OCI-LY7 (cell line): ENCODE results near the gene RBBP8NL. TPM values are rescaled to one million over a fixed set of nuclear protein-coding genes. Genes with fewer than 3 reads are reported as not detected.

ENCODE experiments used
- BruUV-seq: library from RNA; stranded (reverse); fragments of 400-500 nt; replicated peaks from 2 replicates; lab custom pipeline; 2021; lab: Mats Ljungman, UMichigan
- CTCF ChIA-PET: fragments of 300-600 bp; sonication (Branson Sonifier 250); formaldehyde crosslinking; loops from one replicate; lab custom pipeline; 2022; ENCODE audit warnings: antibody characterized with exemption; ENCODE audit not compliant: unreplicated experiment; lab: Charles Lee
- POLR2A ChIA-PET: fragments of 300-600 bp; sonication (Branson Sonifier 250); formaldehyde crosslinking; loops from one replicate; lab custom pipeline; 2022; ENCODE audit warnings: antibody characterized with exemption; lab: Charles Lee
- DNase-seq: peaks from one replicate; pipeline ENCODE4 v3.0.0-alpha.2; 2015; ENCODE audit warnings: low spot score
- H2AFZ ChIP-seq: fragments of 200-600 bp; sonication (generic), shearing (Covaris generic); 2 replicates; pipeline ENCODE4 v1.6.1; 2014; ENCODE audit warnings: mild to moderate bottlenecking, antibody characterized with exemption, low read length, moderate library complexity
- H3K27ac ChIP-seq: fragments of 200-600 bp; sonication (generic); 2 replicates; pipeline ENCODE4 v1.5.1; 2014; ENCODE audit warnings: mixed run types, low read depth, mild to moderate bottlenecking, moderate library complexity, low read length, inconsistent platforms; ENCODE audit not compliant: poor library complexity, severe bottlenecking
- H3K36me3 ChIP-seq: fragments of 200-600 bp; sonication (generic); 2 replicates; pipeline ENCODE4 v1.6.1; 2014; ENCODE audit warnings: mild to moderate bottlenecking, antibody characterized with exemption, low read length, moderate library complexity, mixed read lengths; ENCODE audit not compliant: insufficient read depth
- H3K4me1 ChIP-seq: fragments of 200-600 bp; sonication (generic); 2 replicates; pipeline ENCODE4 v1.5.1; 2014; ENCODE audit warnings: mild to moderate bottlenecking, low read length; ENCODE audit not compliant: insufficient read depth, poor library complexity, severe bottlenecking
- H3K4me2 ChIP-seq: fragments of 200-600 bp; sonication (generic); 2 replicates; pipeline ENCODE4 v1.6.1; 2014; ENCODE audit warnings: mild to moderate bottlenecking, low read length
- H3K4me3 ChIP-seq: fragments of 200-600 bp; sonication (generic); 2 replicates; pipeline ENCODE4 v1.5.1; 2014; ENCODE audit warnings: mild to moderate bottlenecking, low read depth, low read length; ENCODE audit not compliant: poor library complexity, severe bottlenecking
- H3K79me2 ChIP-seq: fragments of 200-600 bp; sonication (generic); 2 replicates; pipeline ENCODE4 v1.6.1; 2016; ENCODE audit warnings: low read depth, mild to moderate bottlenecking, low read length, moderate library complexity, mixed read lengths; ENCODE audit not compliant: insufficient read depth
- H3K9me2 ChIP-seq: fragments of 200-600 bp; sonication (generic); 2 replicates; pipeline ENCODE4 v1.6.1; 2016; ENCODE audit warnings: mild to moderate bottlenecking, low read length, mixed read lengths; ENCODE audit not compliant: insufficient read depth
- H3K9me3 ChIP-seq: fragments of 200-600 bp; sonication (generic); 2 replicates; pipeline ENCODE4 v1.6.1; 2014; ENCODE audit warnings: mild to moderate bottlenecking, mixed run types, low read length, mixed read lengths
- H4K20me1 ChIP-seq: fragments of 200-600 bp; sonication (generic); 2 replicates; pipeline ENCODE4 v1.6.1; 2014; ENCODE audit warnings: mild to moderate bottlenecking, antibody characterized with exemption, low read length, moderate library complexity, mixed read lengths; ENCODE audit not compliant: insufficient read depth
- CTCF ChIP-seq: fragments of 200-600 bp; sonication (generic); conservative IDR thresholded peaks from 2 replicates; pipeline ENCODE4 v1.5.1; 2014; ENCODE audit warnings: mild to moderate bottlenecking, antibody characterized with exemption, low read length, moderate library complexity, mixed read lengths
- EZH2phosphoT487 ChIP-seq: fragments of 200-600 bp; sonication (generic); IDR thresholded peaks from 2 replicates; pipeline ENCODE4 v1.6.1; 2018; ENCODE audit warnings: low read depth, borderline replicate concordance, mild to moderate bottlenecking, mixed run types, antibody characterized with exemption, low read length, moderate library complexity, mixed read lengths
- intact Hi-C: fragments of 100-400 bp; cut with micrococcal nuclease; formaldehyde crosslinking; loops from one replicate; pipeline ENCODE4 v1.10.0; 2022; ENCODE audit not compliant: unreplicated experiment
- total RNA-seq, 2 experiments: library from RNA; depleted of rRNA in 1 of 2; stranded (reverse); fragments of >200 nt in 1 of 2; shearing (Covaris generic) in 1 of 2; gene quantifications; 2 replicates each; pipeline ENCODE4 v1.2.3, GENCODE V29; 2014 to 2022

Gene RBBP8NL
- total RNA-seq, 2 experiments from 2014 or later: not detected

- H4K20me1 ChIP-seq: no peaks in the 10 kb centered on the region
- H3K27ac ChIP-seq: no peak overlapping the region
- TF ChIP-seq CTCF (no peak), EZH2phosphoT487 (no peak)
- no peak for DNase-seq
- CTCF ChIA-PET: no interaction called here
- H3K9me2 ChIP-seq: no peaks in the 10 kb centered on the region
- H3K9me3 ChIP-seq: no peaks in the 10 kb centered on the region
- POLR2A ChIA-PET: no interaction called here
- intact Hi-C loops: no loop called here
- H3K36me3 ChIP-seq: no peaks in the 10 kb centered on the region
- no peak overlapping the region for H2AFZ ChIP-seq
- peaks cover 25% of the 10 kb centered on the region for H3K4me1 ChIP-seq
- H3K4me3 ChIP-seq: no peak overlapping the region
- no TSS peak for BruUV-seq
- H3K4me2 ChIP-seq: no peak overlapping the region
- H3K79me2 ChIP-seq: no peaks in the 10 kb centered on the region
Observed at GRCh38 chr20:62370807-62371587, 56.3 kb downstream of the RBBP8NL start.

GRCh38 chr20:62370115-62370806 lies 57.1 kb downstream of the RBBP8NL start:
- no peak for DNase-seq
- no peak overlapping the region for H2AFZ ChIP-seq
- no peaks in the 10 kb centered on the region for H3K36me3 ChIP-seq
- H4K20me1 ChIP-seq: no peaks in the 10 kb centered on the region
- H3K9me3 ChIP-seq: no peaks in the 10 kb centered on the region
- intact Hi-C loops: no loop called here
- H3K4me1 ChIP-seq: peaks cover 32% of the 10 kb centered on the region
- BruUV-seq: no TSS peak
- H3K79me2 ChIP-seq: no peaks in the 10 kb centered on the region
- TF ChIP-seq CTCF: no peak
- TF ChIP-seq EZH2phosphoT487: no peak
- no peaks in the 10 kb centered on the region for H3K9me2 ChIP-seq
- no peak overlapping the region for H3K4me2 ChIP-seq
- CTCF ChIA-PET: no interaction called here
- H3K4me3 ChIP-seq: no peak overlapping the region
- POLR2A ChIA-PET: interaction anchor here (0.9 kb wide), 1 partner anchor 68 kb away, joined by 4 read pairs; the partner anchor contains the start of gene ADRM1
- H3K27ac ChIP-seq: no peak overlapping the region

GRCh38 chr20:62369815-62370114 lies 57.6 kb downstream of the RBBP8NL start:
- Histone ChIP-seq H3K9me3 (no peaks in the 10 kb centered on the region), H3K4me3 (no peak overlapping the region), H4K20me1 (no peaks in the 10 kb centered on the region), H3K79me2 (no peaks in the 10 kb centered on the region), H3K9me2 (no peaks in the 10 kb centered on the region), H3K27ac (no peak overlapping the region), H3K4me1 (peaks cover 34% of the 10 kb centered on the region), H3K4me2 (no peak overlapping the region), H2AFZ (no peak overlapping the region), H3K36me3 (no peaks in the 10 kb centered on the region)
- intact Hi-C loops: loop anchor here (5.0 kb wide), 1 partner anchor 47 kb away; no protein-coding TSS in a partner anchor
- ChIA-PET POLR2A (interaction anchor here (0.9 kb wide), 1 partner anchor 67 kb away, joined by 4 read pairs; the partner anchor contains the start of gene ADRM1), CTCF (no interaction called here)
- TF ChIP-seq CTCF (no peak), EZH2phosphoT487 (no peak)
- BruUV-seq: no TSS peak
- DNase-seq: no peak
